HepG2 (cell line): ENCODE data around the gene CMTM4. TPM values are rescaled to one million over a fixed set of nuclear protein-coding genes. Genes with fewer than 3 reads are reported as not detected.

Experiments used
- CHD2 ChIP-seq: IDR thresholded peaks from 2 replicates; pipeline ENCODE4 v1.6.1; 2011; ENCODE audit warnings: low read depth, low read length, improper control_type of control experiment
- FLYWCH1 ChIP-seq: sonication (generic); formaldehyde crosslinking; IDR thresholded peaks from 2 replicates; pipeline ENCODE4 v1.8.1; 2023; ENCODE audit warnings: mild to moderate bottlenecking, missing genetic modification reagents
- MAF1 ChIP-seq: sonication (generic); formaldehyde crosslinking; IDR thresholded peaks from 2 replicates; pipeline ENCODE4 v1.5.0; 2020; ENCODE audit warnings: missing genetic modification reagents, borderline replicate concordance
- MXD4 ChIP-seq: IDR thresholded peaks from 2 replicates; pipeline ENCODE4 v1.6.1; 2016; ENCODE audit warnings: mild to moderate bottlenecking, missing biosample characterization, missing genetic modification reagents
- NFE2 ChIP-seq: sonication (generic); formaldehyde crosslinking; IDR thresholded peaks from 2 replicates; pipeline ENCODE4 v1.4.0; 2020; ENCODE audit warnings: missing genetic modification reagents
- SMARCC2 ChIP-seq: fragments of 450-650 bp; IDR thresholded peaks from 2 replicates; pipeline ENCODE4 v1.6.1; 2017; ENCODE audit warnings: antibody characterized with exemption, mild to moderate bottlenecking
- STAG1 ChIP-seq: sonication (generic); formaldehyde crosslinking; IDR thresholded peaks from 2 replicates; pipeline ENCODE4 v1.4.0; 2020; ENCODE audit warnings: missing genetic modification reagents
- TEF ChIP-seq: sonication (generic); formaldehyde crosslinking; IDR thresholded peaks from 2 replicates; pipeline ENCODE4 v1.5.0; 2020; ENCODE audit warnings: missing genetic modification reagents
- ZEB1 ChIP-seq: IDR thresholded peaks from 2 replicates; pipeline ENCODE4 v1.6.1; 2012; ENCODE audit warnings: mild to moderate bottlenecking, low read depth, inconsistent platforms; ENCODE audit not compliant: insufficient replicate concordance
- ZNF280D ChIP-seq: sonication (generic); formaldehyde crosslinking; IDR thresholded peaks from 2 replicates; pipeline ENCODE4 v1.5.1; 2020; ENCODE audit warnings: mild to moderate bottlenecking, missing genetic modification reagents
- ZNF558 ChIP-seq: sonication (generic); formaldehyde crosslinking; IDR thresholded peaks from 2 replicates; pipeline ENCODE4 v1.9.0; 2022; ENCODE audit warnings: mild to moderate bottlenecking, missing genetic modification reagents, borderline replicate concordance
- ZNF619 ChIP-seq: sonication (generic); formaldehyde crosslinking; IDR thresholded peaks from 2 replicates; pipeline ENCODE4 v1.4.0; 2020; ENCODE audit warnings: mild to moderate bottlenecking, missing genetic modification reagents
- ZSCAN5A ChIP-seq: sonication (generic); formaldehyde crosslinking; IDR thresholded peaks from 2 replicates; pipeline ENCODE4 v1.8.0; 2022; ENCODE audit warnings: mild to moderate bottlenecking, missing genetic modification reagents, borderline replicate concordance
- polyA plus RNA-seq, 8 experiments: library from polyadenylated mRNA; depleted of rRNA in 3 of 8; stranded (reverse) in 7 of 8; unstranded in 1 of 8; fragments of >200 nt; fragmentation: Illumina TruSeq in 4 of 8; extraction: Trizol in 4 of 8; gene quantifications; 2 replicates each; pipeline versions ENCODE4 v1.2.1 to v1.2.3, GENCODE V29; 2011 to 2016; ENCODE audit warnings: low read depth in 4 of 8, missing spikeins in 1 of 8, mixed read lengths in 1 of 8; ENCODE audit not compliant: insufficient read depth in 1 of 8
- total RNA-seq, 5 experiments: library from RNA; depleted of rRNA; stranded (reverse); fragments of >200 nt; fragmentation: Illumina TruSeq; extraction: Trizol; gene quantifications; 2 replicates each; pipeline ENCODE4 v1.2.3, GENCODE V29; 2016; ENCODE audit warnings: low read depth in 1 of 5
- TF ChIP-seq, protein P1 (sequence below): IDR thresholded peaks from 2 replicates; pipeline ENCODE4 v1.6.1; 2016; ENCODE audit warnings: missing biosample characterization, missing genetic modification reagents, low read depth
- TF ChIP-seq, protein P2 (sequence below): sonication (generic); formaldehyde crosslinking; IDR thresholded peaks from 2 replicates; pipeline ENCODE4 v1.4.0; 2020; ENCODE audit warnings: missing genetic modification reagents, low read depth, mild to moderate bottlenecking, borderline replicate concordance
- TF ChIP-seq, protein P3 (sequence below): sonication (generic); formaldehyde crosslinking; IDR thresholded peaks from 2 replicates; pipeline ENCODE4 v1.5.0; 2020; ENCODE audit warnings: mild to moderate bottlenecking, missing genetic modification reagents
- TF ChIP-seq, protein P4 (sequence below), 2 experiments: fragments of 450-650 bp in 1 of 2; sonication (generic) in 1 of 2; formaldehyde crosslinking; IDR thresholded peaks; 2 replicates each; pipeline versions ENCODE4 v1.5.0 to v1.8.0; 2020 to 2022; ENCODE audit warnings: mild to moderate bottlenecking in 1 of 2, missing genetic modification reagents in 1 of 2

CMTM4 gene
- total and polyA plus RNA-seq, 2 of the 13 experiments (the other 11 are each of a cell fraction or from before 2014, with no cell fraction given) = 32.0 to 36.3 TPM

- TF ChIP-seq ZNF280D (CRISPR knock-in tag) = no peak
- no peak for TF ChIP-seq STAG1 (CRISPR knock-in tag)
- TF ChIP-seq ZEB1 = peak; percentile 99
- no peak for TF ChIP-seq SMARCC2
- TF ChIP-seq CHD2 = no peak
- TF ChIP-seq, protein P1, sequence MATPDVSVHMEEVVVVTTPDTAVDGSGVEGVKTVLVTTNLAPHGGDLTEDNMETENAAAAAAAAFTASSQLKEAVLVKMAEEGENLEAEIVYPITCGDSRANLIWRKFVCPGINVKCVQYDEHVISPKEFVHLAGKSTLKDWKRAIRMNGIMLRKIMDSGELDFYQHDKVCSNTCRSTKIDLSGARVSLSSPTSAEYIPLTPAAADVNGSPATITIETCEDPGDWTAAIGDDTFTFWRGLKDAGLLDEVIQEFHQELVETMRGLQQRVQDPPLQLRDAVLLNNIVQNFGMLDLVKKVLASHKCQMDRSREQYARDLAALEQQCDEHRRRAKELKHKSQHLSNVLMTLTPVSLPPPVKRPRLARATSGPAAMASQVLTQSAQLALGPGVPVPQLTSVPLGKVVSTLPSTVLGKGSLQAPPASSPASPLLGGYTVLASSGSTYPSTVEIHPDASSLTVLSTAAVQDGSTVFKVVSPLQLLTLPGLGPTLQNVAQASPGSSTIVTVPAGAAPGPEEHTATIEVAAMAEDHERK = no peak
- no peak for TF ChIP-seq MAF1 (CRISPR knock-in tag)
- no peak for TF ChIP-seq ZSCAN5A
- no peak for TF ChIP-seq MXD4 (CRISPR knock-in tag)
- TF ChIP-seq, protein P2, sequence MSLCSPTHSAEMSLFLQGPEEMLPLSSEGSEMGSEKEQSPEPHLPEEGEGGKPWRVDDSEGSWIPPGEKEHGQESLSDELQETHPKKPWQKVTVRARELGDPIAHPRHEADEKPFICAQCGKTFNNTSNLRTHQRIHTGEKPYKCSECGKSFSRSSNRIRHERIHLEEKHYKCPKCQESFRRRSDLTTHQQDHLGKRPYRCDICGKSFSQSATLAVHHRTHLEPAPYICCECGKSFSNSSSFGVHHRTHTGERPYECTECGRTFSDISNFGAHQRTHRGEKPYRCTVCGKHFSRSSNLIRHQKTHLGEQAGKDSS (CRISPR knock-in tag) = no peak
- no peak for TF ChIP-seq NFE2
- TF ChIP-seq, protein P3, sequence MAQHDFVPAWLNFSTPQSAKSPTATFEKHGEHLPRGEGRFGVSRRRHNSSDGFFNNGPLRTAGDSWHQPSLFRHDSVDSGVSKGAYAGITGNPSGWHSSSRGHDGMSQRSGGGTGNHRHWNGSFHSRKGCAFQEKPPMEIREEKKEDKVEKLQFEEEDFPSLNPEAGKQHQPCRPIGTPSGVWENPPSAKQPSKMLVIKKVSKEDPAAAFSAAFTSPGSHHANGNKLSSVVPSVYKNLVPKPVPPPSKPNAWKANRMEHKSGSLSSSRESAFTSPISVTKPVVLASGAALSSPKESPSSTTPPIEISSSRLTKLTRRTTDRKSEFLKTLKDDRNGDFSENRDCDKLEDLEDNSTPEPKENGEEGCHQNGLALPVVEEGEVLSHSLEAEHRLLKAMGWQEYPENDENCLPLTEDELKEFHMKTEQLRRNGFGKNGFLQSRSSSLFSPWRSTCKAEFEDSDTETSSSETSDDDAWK = no peak
- TF ChIP-seq TEF (CRISPR knock-in tag) = no peak
- no peak for TF ChIP-seq FLYWCH1 (CRISPR knock-in tag)
- TF ChIP-seq, protein P4, sequence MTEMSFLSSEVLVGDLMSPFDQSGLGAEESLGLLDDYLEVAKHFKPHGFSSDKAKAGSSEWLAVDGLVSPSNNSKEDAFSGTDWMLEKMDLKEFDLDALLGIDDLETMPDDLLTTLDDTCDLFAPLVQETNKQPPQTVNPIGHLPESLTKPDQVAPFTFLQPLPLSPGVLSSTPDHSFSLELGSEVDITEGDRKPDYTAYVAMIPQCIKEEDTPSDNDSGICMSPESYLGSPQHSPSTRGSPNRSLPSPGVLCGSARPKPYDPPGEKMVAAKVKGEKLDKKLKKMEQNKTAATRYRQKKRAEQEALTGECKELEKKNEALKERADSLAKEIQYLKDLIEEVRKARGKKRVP (CRISPR knock-in tag; IDR thresholded peaks at IDR 0.05) = no peak
- no peak for TF ChIP-seq ZNF619 (CRISPR knock-in tag)
- TF ChIP-seq ZNF558 (CRISPR knock-in tag) = no peak
These were observed 441 bp downstream of the CMTM4 start (continued) for GRCh38 chr16:66695935-66696668.
